A549 (cell line): Measurements from ENCODE around the gene NBPF15. TPM values are rescaled to one million over a fixed set of nuclear protein-coding genes. Genes with fewer than 3 reads are reported as not detected.
A peak's percentile ranks its signal among the peaks of the same experiment; 100 is the strongest.
"Not testable (repeated sequence)": the region's sequence is repeated elsewhere in the genome, so short reads cannot be mapped to it uniquely, and the experiment has no call there.

ENCODE experiments used
- ATAC-seq, 2 experiments: fragments of 200-7000 bp in 1 of 2; fragments of >200 bp in 1 of 2; cut with Nextera tagmentation in 1 of 2; cut with Tn5 transposase in 1 of 2; 3 replicates each; pipeline versions ENCODE4 v1.8.0 to v1.9.1; 2018 to 2020; ENCODE audit warnings: mild to moderate bottlenecking in 1 of 2, moderate library complexity in 1 of 2
- CTCF ChIA-PET: fragments of 300-600 bp; sonication (Branson Sonifier 250); formaldehyde crosslinking; extraction: SDS; loops from one replicate; lab custom pipeline; 2021; ENCODE audit warnings: antibody characterized with exemption, inconsistent platforms; lab: Yijun Ruan, JAX
- POLR2A ChIA-PET: fragments of 350-600 bp; formaldehyde crosslinking; extraction: SDS; loops from one replicate; lab custom pipeline; 2021; ENCODE audit warnings: antibody characterized with exemption, inconsistent platforms; lab: Yijun Ruan, JAX
- DNase-seq, 2 experiments: peaks; one replicate each; pipeline versions ENCODE4 v3.0.0 to v3.0.0-alpha.2; 2011 to 2016; ENCODE audit warnings: low read depth in 1 of 2, low spot score in 1 of 2
- FAIRE-seq: peaks from 2 replicates; lab custom pipeline; 2011; peaks lifted over from hg19 to GRCh38; lab: Jason Lieb, UNC
- H3K27ac ChIP-seq, 2 experiments: fragments of >200 bp; sonication (Bioruptor Twin); formaldehyde crosslinking; 3 replicates each; pipeline ENCODE4 v1.5.1; 2016 to 2017
- H3K4me1 ChIP-seq: fragments of >200 bp; sonication (Bioruptor Twin); formaldehyde crosslinking; 3 replicates; pipeline ENCODE4 v1.6.1; 2016
- H3K4me2 ChIP-seq: fragments of >200 bp; sonication (Bioruptor Twin); formaldehyde crosslinking; 3 replicates; pipeline ENCODE4 v1.6.1; 2016
- H3K4me3 ChIP-seq: fragments of >200 bp; sonication (Bioruptor Twin); formaldehyde crosslinking; 3 replicates; pipeline ENCODE4 v1.5.1; 2016
- H3K9me3 ChIP-seq: fragments of >200 bp; sonication (Bioruptor Twin); formaldehyde crosslinking; 3 replicates; pipeline ENCODE4 v1.6.1; 2016
- CEBPB ChIP-seq, 2 experiments: fragments of >200 bp in 1 of 2; sonication (Bioruptor Twin) in 1 of 2; formaldehyde crosslinking in 1 of 2; IDR thresholded peaks; 2 replicates each; pipeline ENCODE4 v1.6.1; 2012 to 2016
- CHD2 ChIP-seq: fragments of 150-350 bp; IDR thresholded peaks from 2 replicates; pipeline ENCODE4 v1.6.1; 2014; ENCODE audit warnings: low read length; ENCODE audit not compliant: partially characterized antibody
- FOSL2 ChIP-seq, 2 experiments: fragments of 450-650 bp in 1 of 2; fragments of >200 bp in 1 of 2; sonication (Bioruptor Twin) in 1 of 2; formaldehyde crosslinking; IDR thresholded peaks; 2 replicates each; pipeline versions ENCODE4 v1.5.0 to v1.6.1; 2016 to 2020; ENCODE audit warnings: mild to moderate bottlenecking in 1 of 2, moderate library complexity in 1 of 2
- FOXS1 ChIP-seq: fragments of 250-450 bp; sonication (Bioruptor Pico); IDR thresholded peaks from 2 replicates; pipeline ENCODE4 v1.5.0; 2020; ENCODE audit warnings: mild to moderate bottlenecking, moderate library complexity
- JUN ChIP-seq, 2 experiments: fragments of >200 bp; sonication (Bioruptor Twin); formaldehyde crosslinking; IDR thresholded peaks; 2 replicates in 1 of 2; 3 replicates in 1 of 2; pipeline ENCODE4 v1.6.1; 2016 to 2017
- PHF8 ChIP-seq: fragments of 200-600 bp; sonication (generic); IDR thresholded peaks from 2 replicates; pipeline ENCODE4 v1.6.1; 2016; ENCODE audit warnings: low read depth, mild to moderate bottlenecking, antibody characterized with exemption, moderate library complexity, borderline replicate concordance
- POLR2A ChIP-seq: IDR thresholded peaks from 2 replicates; pipeline ENCODE4 v1.6.1; 2012; ENCODE audit warnings: mild to moderate bottlenecking, low read length
- SREBF2 ChIP-seq: fragments of 450-650 bp; IDR thresholded peaks from 2 replicates; pipeline ENCODE4 v1.6.1; 2014; ENCODE audit warnings: mild to moderate bottlenecking, moderate library complexity
- TFCP2L1 ChIP-seq: fragments of 250-450 bp; sonication (Bioruptor Pico); IDR thresholded peaks from 2 replicates; pipeline ENCODE4 v1.5.0; 2021; ENCODE audit warnings: mild to moderate bottlenecking
- TP53 ChIP-seq: fragments of 250-450 bp; sonication (Bioruptor Pico); IDR thresholded peaks from 2 replicates; pipeline ENCODE4 v1.5.0; 2021; ENCODE audit warnings: mild to moderate bottlenecking, moderate library complexity
- WGBS: methylation state at CpG from one replicate; pipeline ENCODE4 v1.1.6; 2017; ENCODE audit errors: missing lambda C conversion rate; 5-methylcytosine and 5-hydroxymethylcytosine counted together
- polyA plus RNA-seq, 4 experiments: library from polyadenylated mRNA; depleted of rRNA in 3 of 4; stranded (reverse); fragments of >200 nt; fragmentation: RNase III in 1 of 4; extraction: RNeasy Plus Mini Kit Qiagen cat#74134 plus additional on column Dnase treatment in 1 of 4; gene quantifications; 2 replicates in 3 of 4; 3 replicates in 1 of 4; pipeline ENCODE4 v1.2.3, GENCODE V29; 2011 to 2017
- TF ChIP-seq, protein P1 (sequence below): fragments of 250-450 bp; sonication (Bioruptor Pico); IDR thresholded peaks from 2 replicates; pipeline ENCODE4 v1.5.0; 2021; ENCODE audit warnings: mild to moderate bottlenecking, moderate library complexity, borderline replicate concordance
- TF ChIP-seq, protein P2 (sequence below): fragments of >200 bp; sonication (Bioruptor Twin); formaldehyde crosslinking; IDR thresholded peaks from 3 replicates; pipeline ENCODE4 v1.6.1; 2016
- TF ChIP-seq, protein P3 (sequence below): IDR thresholded peaks from 2 replicates; pipeline ENCODE4 v1.6.1; 2012

NBPF15 gene
- polyA plus RNA-seq, 2 of the 4 experiments (the other 2 are of a cell fraction): 21.0 to 47.3 TPM

DNA sequence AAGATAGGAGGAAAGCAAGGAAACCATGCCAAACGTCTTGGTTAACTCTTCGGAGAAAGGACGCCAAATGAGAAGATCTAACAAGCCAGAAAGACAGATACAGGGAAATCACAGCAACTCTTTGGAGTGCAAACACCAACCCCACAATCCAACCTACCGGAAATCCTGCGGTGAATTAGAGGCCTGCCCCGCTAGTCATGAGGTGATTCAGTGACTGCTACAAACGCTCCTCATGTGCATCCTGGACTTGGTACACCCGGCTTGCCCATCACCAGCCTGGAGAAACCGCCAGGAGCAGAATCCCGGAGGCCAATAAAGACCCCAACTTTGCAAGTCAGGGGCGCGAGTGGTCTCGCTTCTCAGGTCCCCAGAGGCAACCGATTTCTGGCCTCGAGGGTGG, 783 bp downstream of the NBPF15 start:
- H3K4me2 ChIP-seq: peak overlapping the region; percentile 44; the same call in 2 of the 3 replicates
- peak; percentile 84 to 86 for ATAC-seq
- H3K9me3 ChIP-seq, POLR2A ChIA-PET, H3K4me1 ChIP-seq, DNase-seq, CTCF ChIA-PET, FAIRE-seq: not testable (repeated sequence)
- peak overlapping the region; percentile 78 to 90 for H3K27ac ChIP-seq
- WGBS: 0% methylated on average over 2 of the region's 15 CpGs
- peak overlapping the region; percentile 60 for H3K4me3 ChIP-seq

DNA sequence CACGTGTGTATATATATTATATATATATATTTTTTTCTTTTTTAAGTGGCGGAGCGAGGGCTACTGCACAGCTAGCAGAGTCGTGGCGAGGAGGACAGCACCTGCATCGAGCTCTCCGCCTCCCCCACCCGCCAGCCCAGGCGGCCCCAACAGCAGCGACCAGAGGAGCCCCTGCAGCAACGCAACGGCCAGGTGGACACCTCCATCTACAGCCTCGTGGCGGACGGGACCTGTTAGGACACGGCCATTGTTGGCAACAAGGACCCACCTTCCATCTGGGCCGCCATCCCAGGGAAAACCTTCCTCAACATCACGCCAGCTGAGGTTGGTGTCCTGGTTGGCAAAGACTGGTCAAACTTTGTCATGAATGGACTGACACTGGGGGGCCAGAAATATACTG, 19.1 kb downstream of the NBPF15 start:
- H3K4me3 ChIP-seq, H3K9me3 ChIP-seq, H3K4me1 ChIP-seq, FAIRE-seq, H3K27ac ChIP-seq, CTCF ChIA-PET, DNase-seq, H3K4me2 ChIP-seq, ATAC-seq, POLR2A ChIA-PET: not testable (repeated sequence)
- 94% methylated on average over 14 of the region's 18 CpGs for WGBS

- H3K4me1 ChIP-seq, H3K9me3 ChIP-seq, ATAC-seq, POLR2A ChIA-PET, H3K4me2 ChIP-seq, H3K4me3 ChIP-seq, H3K27ac ChIP-seq, DNase-seq, CTCF ChIA-PET, FAIRE-seq: not testable (repeated sequence)
- 42% methylated on average over 6 of the region's 7 CpGs for WGBS
Measured at GRCh38 chr1:144439737-144440136, 21.7 kb downstream of the NBPF15 start.

DNA sequence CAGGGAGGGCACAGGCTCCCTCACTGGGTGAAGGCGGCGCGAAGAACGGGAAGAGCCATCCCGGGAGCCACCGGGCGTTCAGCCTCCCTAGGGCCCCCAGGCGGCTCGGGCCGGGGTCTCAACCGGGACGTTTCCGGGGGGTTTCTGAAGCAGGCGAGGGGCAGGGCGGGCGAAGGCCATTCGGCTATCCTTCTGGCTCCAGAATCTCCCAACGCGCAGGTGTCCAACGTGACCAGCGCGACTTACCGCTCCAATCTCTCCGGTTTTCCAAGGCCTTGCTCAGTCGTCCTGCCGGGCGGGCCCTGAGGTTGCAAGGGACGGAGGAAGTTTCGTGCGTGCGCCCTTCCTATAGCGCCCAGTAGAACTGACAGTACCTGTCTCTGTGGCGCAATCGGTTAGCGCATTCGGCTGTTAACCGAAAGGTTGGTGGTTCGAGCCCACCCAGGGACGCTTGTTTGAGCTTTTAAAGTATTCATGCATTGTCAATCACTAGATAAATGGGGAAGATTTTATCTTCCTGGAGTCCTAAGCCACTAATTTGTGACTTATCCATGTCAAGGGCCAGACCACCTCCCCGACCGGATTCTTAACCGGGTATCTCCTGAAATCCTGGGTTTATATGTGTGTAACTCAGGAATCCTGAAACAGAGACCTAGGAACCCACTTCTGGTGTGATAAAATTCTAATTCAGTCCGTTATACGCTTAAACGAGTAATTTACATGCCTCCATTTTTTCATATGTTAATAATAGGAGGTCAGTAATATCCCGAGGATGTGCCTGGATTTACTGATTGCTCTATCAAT, 42.4 kb downstream of the NBPF15 start:
- Histone ChIP-seq H3K4me3 (peak overlapping the region; percentile 45), H3K27ac (peak overlapping the region; percentile 75 to 95), H3K4me2 (peak overlapping the region; percentile 40; the same call in 1 of the 3 replicates)
- H3K9me3 ChIP-seq, H3K4me1 ChIP-seq, POLR2A ChIA-PET, CTCF ChIA-PET, FAIRE-seq: not testable (repeated sequence)
- TF ChIP-seq SREBF2 (peak; percentile 56), PHF8 (peak; percentile 34; the same call in 1 of the 2 replicates), CEBPB (IDR thresholded peaks at IDR 0.05) (peak in 1 of 2 experiments; percentile 58; a peak in 2 of 4 replicates), POLR2A (peak; percentile 33)
- WGBS: 44% methylated on average over 4 of the region's 46 CpGs
- peak in 1 of 2 experiments; percentile 73; a peak in 1 of 6 replicates for ATAC-seq
- peak in 1 of 2 experiments; percentile 86 for DNase-seq

DNA sequence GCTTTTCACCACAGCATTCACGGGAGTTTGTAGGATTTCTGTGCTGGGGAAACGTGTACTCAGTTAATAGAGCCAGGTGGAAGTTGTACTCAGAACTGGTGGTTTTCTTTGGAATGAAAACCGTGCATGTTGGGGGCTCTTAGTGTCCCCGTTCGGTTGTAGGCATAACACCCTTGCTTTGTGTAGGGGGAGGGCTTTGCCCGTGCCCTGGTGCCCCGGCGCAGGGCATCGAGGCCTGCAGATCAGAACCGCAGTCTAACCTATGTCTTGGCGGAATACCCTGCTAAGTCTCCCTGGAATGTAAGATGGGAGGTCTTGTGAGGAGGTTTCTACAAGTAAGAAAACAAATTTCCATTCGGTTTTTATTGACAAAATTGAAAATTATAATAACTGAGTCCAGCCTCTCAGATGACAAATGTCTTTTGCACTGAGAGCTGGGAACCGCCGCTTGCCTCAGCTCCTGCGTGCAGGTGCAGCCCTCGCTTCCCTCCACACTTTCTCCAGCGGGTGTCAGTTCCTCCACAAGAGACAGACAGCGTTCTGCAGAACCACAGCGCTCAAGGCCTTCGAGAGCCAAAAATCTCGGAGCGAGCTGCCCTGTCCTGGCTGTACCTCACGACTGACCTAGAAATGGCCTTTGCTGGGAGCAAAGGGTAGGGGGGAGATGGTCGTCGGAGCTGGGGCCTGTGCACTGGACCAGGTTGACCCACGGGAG, 47.9 kb downstream of the NBPF15 start:
- H3K27ac ChIP-seq: peak overlapping the region; percentile 80 to 91; a peak in 5 of 6 replicates
- CTCF ChIA-PET, POLR2A ChIA-PET, FAIRE-seq, DNase-seq, H3K4me1 ChIP-seq, H3K9me3 ChIP-seq: not testable (repeated sequence)
- H3K4me3 ChIP-seq: peak overlapping the region; percentile 51
- WGBS: 66% methylated on average over 6 of the region's 26 CpGs
- H3K4me2 ChIP-seq: peak overlapping the region; percentile 74
- peak in 1 of 2 experiments; percentile 2; a peak in 2 of 6 replicates for ATAC-seq

GRCh38 chr1:144412491-144413403, 48.7 kb downstream of the NBPF15 start:
- 2% methylated on average over 33 of the region's 41 CpGs for WGBS
- ATAC-seq: peak; percentile 95 to 96
- Histone ChIP-seq H3K27ac (peak overlapping the region; percentile 80 to 91), H3K4me2 (peak overlapping the region; percentile 74), H3K4me3 (peak overlapping the region; percentile 51)
- CTCF ChIA-PET; FAIRE-seq; H3K4me1 ChIP-seq; H3K9me3 ChIP-seq; TF ChIP-seq FOSL2 (IDR thresholded peaks at IDR 0.05): not testable (repeated sequence)
- POLR2A ChIA-PET: interaction anchor here (0.6 to 1.3 kb wide), 5 partner anchors 111 to 1623 kb away, joined by 3 to 17 read pairs (median 5); no protein-coding TSS in a partner anchor
- DNase-seq: peak; percentile 81 to 98
- TF ChIP-seq, protein P1, sequence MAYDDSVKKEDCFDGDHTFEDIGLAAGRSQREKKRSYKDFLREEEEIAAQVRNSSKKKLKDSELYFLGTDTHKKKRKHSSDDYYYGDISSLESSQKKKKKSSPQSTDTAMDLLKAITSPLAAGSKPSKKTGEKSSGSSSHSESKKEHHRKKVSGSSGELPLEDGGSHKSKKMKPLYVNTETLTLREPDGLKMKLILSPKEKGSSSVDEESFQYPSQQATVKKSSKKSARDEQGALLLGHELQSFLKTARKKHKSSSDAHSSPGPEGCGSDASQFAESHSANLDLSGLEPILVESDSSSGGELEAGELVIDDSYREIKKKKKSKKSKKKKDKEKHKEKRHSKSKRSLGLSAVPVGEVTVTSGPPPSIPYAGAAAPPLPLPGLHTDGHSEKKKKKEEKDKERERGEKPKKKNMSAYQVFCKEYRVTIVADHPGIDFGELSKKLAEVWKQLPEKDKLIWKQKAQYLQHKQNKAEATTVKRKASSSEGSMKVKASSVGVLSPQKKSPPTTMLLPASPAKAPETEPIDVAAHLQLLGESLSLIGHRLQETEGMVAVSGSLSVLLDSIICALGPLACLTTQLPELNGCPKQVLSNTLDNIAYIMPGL (CRISPR knock-in tag): peak; percentile 99
- TF ChIP-seq FOXS1 (CRISPR knock-in tag) (peak; percentile 78; the same call in 1 of the 2 replicates), CHD2 (peak; percentile 48), TP53 (peak; percentile 100), TFCP2L1 (CRISPR knock-in tag) (peak; percentile 100), POLR2A (peak; percentile 93), FOSL2 (CRISPR knock-in tag; IDR thresholded peaks at IDR 0.05) (peak; percentile 83), JUN (IDR thresholded peaks at IDR 0.05) (peak; percentile 97 to 100), PHF8 (0 out of 2 replicates have a peak, but pooled peaks have one; percentile 54)
- TF ChIP-seq, protein P2, sequence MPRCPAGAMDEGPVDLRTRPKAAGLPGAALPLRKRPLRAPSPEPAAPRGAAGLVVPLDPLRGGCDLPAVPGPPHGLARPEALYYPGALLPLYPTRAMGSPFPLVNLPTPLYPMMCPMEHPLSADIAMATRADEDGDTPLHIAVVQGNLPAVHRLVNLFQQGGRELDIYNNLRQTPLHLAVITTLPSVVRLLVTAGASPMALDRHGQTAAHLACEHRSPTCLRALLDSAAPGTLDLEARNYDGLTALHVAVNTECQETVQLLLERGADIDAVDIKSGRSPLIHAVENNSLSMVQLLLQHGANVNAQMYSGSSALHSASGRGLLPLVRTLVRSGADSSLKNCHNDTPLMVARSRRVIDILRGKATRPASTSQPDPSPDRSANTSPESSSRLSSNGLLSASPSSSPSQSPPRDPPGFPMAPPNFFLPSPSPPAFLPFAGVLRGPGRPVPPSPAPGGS: peak; percentile 99
- TF ChIP-seq, protein P3, sequence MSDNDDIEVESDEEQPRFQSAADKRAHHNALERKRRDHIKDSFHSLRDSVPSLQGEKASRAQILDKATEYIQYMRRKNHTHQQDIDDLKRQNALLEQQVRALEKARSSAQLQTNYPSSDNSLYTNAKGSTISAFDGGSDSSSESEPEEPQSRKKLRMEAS: peak; percentile 58
